HepG2 (cell line): ENCODE data around the gene NME8. TPM values are rescaled to one million over a fixed set of nuclear protein-coding genes. Genes with fewer than 3 reads are reported as not detected.
"Not testable (repeated sequence)": the region's sequence is repeated elsewhere in the genome, so short reads cannot be mapped to it uniquely, and the experiment has no call there.

Experiments used
- ATAC-seq: fragments of 200-7000 bp; cut with Tn5 transposase; 3 replicates; pipeline ENCODE4 v1.9.1; 2020; ENCODE audit warnings: mild to moderate bottlenecking, moderate library complexity
- BruUV-seq: library from RNA; stranded (reverse); fragments of 400-500 nt; replicated peaks from 2 replicates; lab custom pipeline; 2021; lab: Mats Ljungman, UMichigan
- CTCF ChIA-PET: fragments of 300-600 bp; formaldehyde crosslinking; extraction: SDS; loops from one replicate; lab custom pipeline; 2021; ENCODE audit warnings: low total read pairs, inconsistent platforms, low intra/inter-chr PET ratio; lab: Yijun Ruan, JAX
- POLR2A ChIA-PET: fragments of 350-600 bp; sonication (Branson Sonifier 250); formaldehyde crosslinking; loops from one replicate; lab custom pipeline; 2020; ENCODE audit warnings: antibody characterized with exemption, inconsistent platforms; lab: Yijun Ruan, JAX
- DNase-seq: peaks from one replicate; pipeline ENCODE4 v3.0.0-alpha.2; 2015; ENCODE audit warnings: low spot score
- FAIRE-seq: peaks from 3 replicates; lab custom pipeline; 2011; peaks lifted over from hg19 to GRCh38; lab: Jason Lieb, UNC
- H2AFZ ChIP-seq: one replicate; pipeline ENCODE4 v1.6.1; 2011; ENCODE audit warnings: low read length, inconsistent platforms
- H3K27ac ChIP-seq: fragments of 300-600 bp; 3 replicates; pipeline ENCODE4 v1.8.0; 2011; ENCODE audit warnings: mixed run types, mild to moderate bottlenecking, mixed read lengths, low read length, inconsistent platforms; ENCODE audit not compliant: insufficient read depth; ENCODE audit errors: extremely low read length
- H3K27me3 ChIP-seq, 2 experiments: fragments of 200-600 bp in 1 of 2; 2 replicates in 1 of 2; 3 replicates in 1 of 2; pipeline versions ENCODE4 v1.6.0 to v1.8.0; 2011; ENCODE audit warnings: low read length in 2 of 2, mild to moderate bottlenecking in 2 of 2, moderate library complexity in 2 of 2, inconsistent platforms in 1 of 2; ENCODE audit not compliant: insufficient read depth in 2 of 2, control insufficient read depth in 1 of 2
- H3K36me3 ChIP-seq, 2 experiments: fragments of 200-600 bp in 1 of 2; replicated peaks in 1 of 2; 2 replicates in 1 of 2; 3 replicates in 1 of 2; pipeline versions ENCODE4 v1.5.1 to v1.8.0; 2011; ENCODE audit warnings: low read length in 2 of 2, inconsistent platforms in 1 of 2; ENCODE audit not compliant: insufficient read depth in 2 of 2, control insufficient read depth in 1 of 2
- H3K4me1 ChIP-seq: 2 replicates; pipeline ENCODE4 v1.5.1; 2012; ENCODE audit warnings: low read length, inconsistent platforms; ENCODE audit not compliant: insufficient read depth
- H3K4me2 ChIP-seq: 2 replicates; pipeline ENCODE4 v1.6.0; 2011; ENCODE audit warnings: low read depth, low read length, inconsistent platforms
- H3K4me3 ChIP-seq, 3 experiments: fragments of 200-600 bp in 1 of 3; sonication (generic), shearing (Covaris generic) in 1 of 3; replicated peaks in 1 of 3; 2 replicates each; pipeline ENCODE4 v1.5.1; 2011 to 2016; ENCODE audit warnings: low read length in 3 of 3, inconsistent platforms in 2 of 3, low read depth in 2 of 3, mild to moderate bottlenecking in 2 of 3, control low read depth in 1 of 3, mixed read lengths in 1 of 3; ENCODE audit not compliant: insufficient read depth in 1 of 3
- H3K79me2 ChIP-seq: one replicate; pipeline ENCODE4 v1.6.1; 2011; ENCODE audit warnings: low read length, inconsistent platforms; ENCODE audit not compliant: insufficient read depth
- H3K9ac ChIP-seq: 2 replicates; pipeline ENCODE4 v1.6.0; 2011; ENCODE audit warnings: mild to moderate bottlenecking, low read depth, low read length, inconsistent platforms; ENCODE audit not compliant: insufficient read depth
- H3K9me3 ChIP-seq: 2 replicates; pipeline ENCODE4 v1.5.1; 2012; ENCODE audit warnings: mild to moderate bottlenecking, low read length
- H4K20me1 ChIP-seq: 2 replicates; pipeline ENCODE4 v1.6.0; 2011; ENCODE audit warnings: inconsistent platforms, mild to moderate bottlenecking, low read length, moderate library complexity; ENCODE audit not compliant: insufficient read depth
- ATF7 ChIP-seq, 2 experiments: fragments of 450-650 bp in 1 of 2; sonication (generic) in 1 of 2; formaldehyde crosslinking in 1 of 2; IDR thresholded peaks; 2 replicates each; pipeline versions ENCODE4 v1.4.0 to v1.6.1; 2016 to 2020; ENCODE audit warnings: antibody characterized with exemption in 1 of 2, mild to moderate bottlenecking in 1 of 2, missing genetic modification reagents in 1 of 2
- FOXJ3 ChIP-seq: sonication (generic); formaldehyde crosslinking; IDR thresholded peaks from 2 replicates; pipeline ENCODE4 v1.4.0; 2020; ENCODE audit warnings: missing genetic modification reagents, mild to moderate bottlenecking, borderline replicate concordance
- GZF1 ChIP-seq: sonication (generic); formaldehyde crosslinking; IDR thresholded peaks from 2 replicates; pipeline ENCODE4 v1.5.1; 2020; ENCODE audit warnings: mild to moderate bottlenecking, missing genetic modification reagents
- KLF11 ChIP-seq: IDR thresholded peaks from 2 replicates; pipeline ENCODE4 v1.6.1; 2016; ENCODE audit warnings: missing compliant biosample characterization
- KLF6 ChIP-seq: IDR thresholded peaks from 2 replicates; pipeline ENCODE4 v1.8.0; 2016; ENCODE audit warnings: missing biosample characterization, missing genetic modification reagents
- THAP7 ChIP-seq: sonication (generic); formaldehyde crosslinking; IDR thresholded peaks from 2 replicates; pipeline ENCODE4 v1.8.1; 2023; ENCODE audit warnings: mild to moderate bottlenecking, missing genetic modification reagents
- YY1 ChIP-seq: IDR thresholded peaks from 2 replicates; pipeline ENCODE4 v1.6.1; 2011; ENCODE audit warnings: low read length, low read depth, moderate library complexity, mild to moderate bottlenecking; ENCODE audit not compliant: insufficient read depth, insufficient replicate concordance
- ZFP91 ChIP-seq: sonication (generic); formaldehyde crosslinking; IDR thresholded peaks from 2 replicates; pipeline ENCODE4 v1.9.0; 2022; ENCODE audit warnings: missing genetic modification reagents, mild to moderate bottlenecking, borderline replicate concordance
- ZNF430 ChIP-seq: sonication (generic); formaldehyde crosslinking; IDR thresholded peaks from 2 replicates; pipeline ENCODE4 v1.9.0; 2021; ENCODE audit warnings: mild to moderate bottlenecking, missing genetic modification reagents
- ZNF556 ChIP-seq: sonication (generic); formaldehyde crosslinking; IDR thresholded peaks from 2 replicates; pipeline ENCODE4 v1.4.0; 2020; ENCODE audit warnings: mild to moderate bottlenecking, missing genetic modification reagents, borderline replicate concordance
- ZNF737 ChIP-seq: sonication (generic); formaldehyde crosslinking; IDR thresholded peaks from 2 replicates; pipeline ENCODE4 v1.5.0; 2020; ENCODE audit warnings: missing genetic modification reagents, mild to moderate bottlenecking, borderline replicate concordance
- ZNF781 ChIP-seq: sonication (generic); formaldehyde crosslinking; IDR thresholded peaks from 2 replicates; pipeline ENCODE4 v1.5.1; 2020; ENCODE audit warnings: borderline replicate concordance, mild to moderate bottlenecking, missing genetic modification reagents; ENCODE audit errors: not compliant biosample characterization
- ZSCAN29 ChIP-seq: sonication (generic); formaldehyde crosslinking; conservative IDR thresholded peaks from 2 replicates; pipeline ENCODE4 v1.4.0; 2020; ENCODE audit warnings: mild to moderate bottlenecking, missing genetic modification reagents
- WGBS: methylation state at CpG from one replicate; pipeline ENCODE4 v1.1.6; 2017; ENCODE audit warnings: low lambda C conversion rate; 5-methylcytosine and 5-hydroxymethylcytosine counted together
- in situ Hi-C: cut with HindIII; loops from 2 replicates; pipeline ENCODE4 v1.10.0; 2017; ENCODE audit warnings: low pct_unique_long_range_greater_than_20kb; ENCODE audit not compliant: extremely low pct_ligation_motif_present
- intact Hi-C: fragments of 100-400 bp; cut with micrococcal nuclease; formaldehyde crosslinking; loops from one replicate; pipeline ENCODE4 v1.10.0; 2022; ENCODE audit not compliant: unreplicated experiment
- polyA plus RNA-seq, 8 experiments: library from polyadenylated mRNA; depleted of rRNA in 3 of 8; stranded (reverse) in 7 of 8; unstranded in 1 of 8; fragments of >200 nt; fragmentation: Illumina TruSeq in 4 of 8; extraction: Trizol in 4 of 8; gene quantifications; 2 replicates each; pipeline versions ENCODE4 v1.2.1 to v1.2.3, GENCODE V29; 2011 to 2016; ENCODE audit warnings: low read depth in 4 of 8, missing spikeins in 1 of 8, mixed read lengths in 1 of 8; ENCODE audit not compliant: insufficient read depth in 1 of 8
- total RNA-seq, 5 experiments: library from RNA; depleted of rRNA; stranded (reverse); fragments of >200 nt; fragmentation: Illumina TruSeq; extraction: Trizol; gene quantifications; 2 replicates each; pipeline ENCODE4 v1.2.3, GENCODE V29; 2016; ENCODE audit warnings: low read depth in 1 of 5

Gene NME8
- total and polyA plus RNA-seq, 2 of the 13 experiments (the other 11 are each of a cell fraction or from before 2014, with no cell fraction given) = not detected

- ChIA-PET CTCF (no interaction called here), POLR2A (no interaction called here)
- 0% methylated on average over 2 of the region's 2 CpGs for WGBS
- Histone ChIP-seq H3K4me2 (no peak overlapping the region), H3K36me3 (no peaks in the 10 kb centered on the region), H3K4me3 (no peak overlapping the region), H3K27me3 (no peaks in the 10 kb centered on the region), H3K27ac (no peak overlapping the region), H3K9ac (no peak overlapping the region), H4K20me1 (no peaks in the 10 kb centered on the region), H3K9me3 (no peaks in the 10 kb centered on the region), H2AFZ (no peak overlapping the region), H3K4me1 (no peaks in the 10 kb centered on the region), H3K79me2 (no peaks in the 10 kb centered on the region)
- no TSS peak for BruUV-seq
- DNase-seq = no peak
- no peak for ATAC-seq
- intact Hi-C loops = no loop called here
- in situ Hi-C loops = no loop called here
- FAIRE-seq = no peak
- TF ChIP-seq ZFP91 (CRISPR knock-in tag) (no peak), FOXJ3 (CRISPR knock-in tag) (no peak), GZF1 (no peak), ZNF737 (CRISPR knock-in tag) (no peak), YY1 (no peak), THAP7 (CRISPR knock-in tag) (no peak), ATF7 (IDR thresholded peaks at IDR 0.05) (no peak), ATF7 (CRISPR knock-in tag; IDR thresholded peaks at IDR 0.05) (no peak), ZSCAN29 (no peak), ZNF430 (no peak), ZNF781 (CRISPR knock-in tag) (no peak), KLF6 (no peak), KLF11 (CRISPR knock-in tag) (no peak), ZNF556 (CRISPR knock-in tag) (no peak)
- TF ChIP-seq, all 625 proteins: peak for 0
Measured at GRCh38 chr7:37806152-37806551, 42.2 kb upstream of the NME8 start.

DNA sequence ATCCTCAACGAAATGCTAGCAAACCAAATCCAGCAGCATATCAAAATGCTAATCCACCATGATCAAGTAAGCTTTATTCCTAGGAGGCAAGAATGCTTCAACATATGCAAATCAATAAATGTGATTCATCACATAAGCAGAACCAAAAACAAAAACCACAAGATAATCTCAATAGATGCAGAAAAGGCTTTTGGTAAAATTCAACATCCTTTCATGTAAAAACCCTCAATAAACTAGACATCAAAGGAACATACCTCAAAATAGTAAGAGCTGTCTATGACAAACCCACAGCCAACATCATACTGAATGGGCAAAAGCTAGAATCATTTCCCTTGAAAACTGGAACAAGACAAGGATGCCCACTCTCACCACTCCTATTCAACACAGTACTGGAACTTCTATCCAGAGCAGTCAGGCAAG, 36.2 kb upstream of the NME8 start:
- BruUV-seq, POLR2A ChIA-PET, H3K36me3 ChIP-seq, FAIRE-seq, H3K79me2 ChIP-seq, H2AFZ ChIP-seq, H3K4me1 ChIP-seq, H3K9me3 ChIP-seq, intact Hi-C loops, DNase-seq, H3K9ac ChIP-seq, ATAC-seq, H4K20me1 ChIP-seq, H3K4me3 ChIP-seq, CTCF ChIA-PET, H3K27ac ChIP-seq, H3K27me3 ChIP-seq, H3K4me2 ChIP-seq, in situ Hi-C loops: not testable (repeated sequence)
- 6% methylated on average over 1 of the region's 1 CpG for WGBS
